Measurements from ENCODE around the gene STX10. TPM values are rescaled to one million over a fixed set of nuclear protein-coding genes. Genes with fewer than 3 reads are reported as not detected.
A peak's percentile ranks its signal among the peaks of the same experiment; 100 is the strongest.

STX10 gene
- total RNA-seq, 1 experiment from 2014 or later = 56.9 TPM

DNA sequence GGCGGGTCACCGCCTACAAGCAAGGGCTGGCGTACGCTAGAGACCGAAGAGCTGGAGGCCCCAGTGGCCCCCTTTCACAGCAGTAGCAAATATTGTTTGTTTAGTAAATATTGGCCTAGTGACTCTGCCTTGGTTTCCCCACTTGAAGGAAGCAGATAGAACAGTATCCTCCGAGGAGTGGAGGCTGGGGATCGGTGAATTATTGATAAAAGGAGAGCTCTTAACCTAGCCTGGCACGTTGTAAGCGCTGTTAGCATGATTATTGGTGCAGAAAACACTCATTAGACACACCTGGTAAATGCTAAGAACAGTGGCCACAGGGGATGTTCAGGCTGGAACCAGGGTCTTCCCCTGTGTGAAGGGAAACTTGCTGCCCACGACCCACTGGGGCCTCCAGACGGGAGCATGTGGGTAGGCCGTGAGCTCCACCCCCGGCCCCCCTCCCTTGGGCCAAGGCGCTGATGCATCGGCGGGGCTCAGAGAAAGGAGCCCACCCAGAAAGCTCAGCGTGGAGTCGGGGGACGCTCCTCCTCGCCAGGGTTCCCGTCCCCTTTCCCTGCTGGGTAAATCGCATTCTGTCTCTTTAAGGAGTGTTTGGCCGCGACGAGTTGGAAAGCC, 2.3 kb upstream of the STX10 start:
- POLR2A ChIA-PET = interaction anchor here (0.6 to 5.5 kb wide), 17 partner anchors 12 to 1577 kb away, joined by 3 to 167 read pairs (median 4); partner anchors contain the start of gene NACC1

DNA sequence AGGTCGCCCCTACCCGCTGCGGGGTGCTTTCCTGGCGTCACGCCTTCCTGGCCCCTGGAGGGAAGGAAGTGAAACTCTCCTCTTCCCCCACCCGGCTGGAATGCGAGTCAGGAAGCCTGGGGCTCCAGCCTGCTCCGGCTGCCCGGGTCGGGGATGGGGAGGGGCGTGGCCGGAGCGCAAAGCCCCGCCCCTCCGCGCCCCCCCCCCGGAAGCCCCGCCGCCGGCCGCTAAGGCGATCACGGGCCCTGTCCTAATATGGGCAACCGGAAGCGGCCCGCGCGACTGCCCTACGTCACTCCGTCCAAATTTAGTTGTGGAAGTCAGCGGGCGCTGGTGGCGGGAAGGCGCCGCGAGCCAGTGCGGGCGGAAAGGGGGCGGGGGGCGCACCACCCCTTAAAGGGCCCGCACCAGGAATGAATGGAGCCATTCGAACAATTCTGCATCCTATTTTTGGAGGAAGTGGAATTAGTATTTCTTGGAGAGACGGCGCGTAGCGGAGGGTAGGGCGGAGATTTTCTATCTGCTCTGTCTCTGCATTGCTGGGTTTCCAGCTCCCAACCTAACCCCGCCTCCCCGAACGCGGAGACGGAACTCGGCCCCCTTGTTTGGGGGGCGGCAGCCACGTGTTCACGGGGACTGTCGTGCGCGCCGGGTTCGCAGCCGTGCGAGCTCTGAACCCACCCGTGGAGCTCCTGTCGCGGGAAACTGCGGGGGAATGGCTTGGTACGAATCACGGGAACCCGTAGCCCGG, 1.6 kb upstream of the STX10 start:
- peaks cover 20% of the 10 kb centered on the region for H3K36me3 Mint-ChIP-seq
- no peaks in the 10 kb centered on the region for H3K9me3 Mint-ChIP-seq
- DNase-seq (ENCODE audit: low spot score) (peak; percentile 97), ATAC-seq (peak; percentile 37)
- H3K4me3 Mint-ChIP-seq = peak overlapping the region; percentile 99
- H3K4me1 Mint-ChIP-seq = peaks cover 20% of the 10 kb centered on the region
- CTCF ChIA-PET = interaction anchor here (0.8 to 2.2 kb wide), 5 partner anchors 12 to 985 kb away, joined by 3 to 21 read pairs (median 5); no protein-coding TSS in a partner anchor
- POLR2A ChIA-PET = interaction anchor here (0.8 to 5.5 kb wide), 14 partner anchors 13 to 695 kb away, joined by 3 to 167 read pairs (median 4); partner anchors contain the start of gene NACC1
- peak overlapping the region; percentile 99 for H3K27ac Mint-ChIP-seq
- peaks cover 7% of the 10 kb centered on the region; the same call in 1 of the 2 replicates for H3K27me3 Mint-ChIP-seq (ENCODE audit: low read depth)
- TF ChIP-seq, protein P1, sequence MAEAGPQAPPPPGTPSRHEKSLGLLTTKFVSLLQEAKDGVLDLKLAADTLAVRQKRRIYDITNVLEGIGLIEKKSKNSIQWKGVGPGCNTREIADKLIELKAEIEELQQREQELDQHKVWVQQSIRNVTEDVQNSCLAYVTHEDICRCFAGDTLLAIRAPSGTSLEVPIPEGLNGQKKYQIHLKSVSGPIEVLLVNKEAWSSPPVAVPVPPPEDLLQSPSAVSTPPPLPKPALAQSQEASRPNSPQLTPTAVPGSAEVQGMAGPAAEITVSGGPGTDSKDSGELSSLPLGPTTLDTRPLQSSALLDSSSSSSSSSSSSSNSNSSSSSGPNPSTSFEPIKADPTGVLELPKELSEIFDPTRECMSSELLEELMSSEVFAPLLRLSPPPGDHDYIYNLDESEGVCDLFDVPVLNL (CRISPR knock-in tag; IDR thresholded peaks at IDR 0.05; ENCODE audit: borderline replicate concordance, low read depth) = peak; percentile 66; the same call in 1 of the 2 replicates
- TF ChIP-seq, protein P2, sequence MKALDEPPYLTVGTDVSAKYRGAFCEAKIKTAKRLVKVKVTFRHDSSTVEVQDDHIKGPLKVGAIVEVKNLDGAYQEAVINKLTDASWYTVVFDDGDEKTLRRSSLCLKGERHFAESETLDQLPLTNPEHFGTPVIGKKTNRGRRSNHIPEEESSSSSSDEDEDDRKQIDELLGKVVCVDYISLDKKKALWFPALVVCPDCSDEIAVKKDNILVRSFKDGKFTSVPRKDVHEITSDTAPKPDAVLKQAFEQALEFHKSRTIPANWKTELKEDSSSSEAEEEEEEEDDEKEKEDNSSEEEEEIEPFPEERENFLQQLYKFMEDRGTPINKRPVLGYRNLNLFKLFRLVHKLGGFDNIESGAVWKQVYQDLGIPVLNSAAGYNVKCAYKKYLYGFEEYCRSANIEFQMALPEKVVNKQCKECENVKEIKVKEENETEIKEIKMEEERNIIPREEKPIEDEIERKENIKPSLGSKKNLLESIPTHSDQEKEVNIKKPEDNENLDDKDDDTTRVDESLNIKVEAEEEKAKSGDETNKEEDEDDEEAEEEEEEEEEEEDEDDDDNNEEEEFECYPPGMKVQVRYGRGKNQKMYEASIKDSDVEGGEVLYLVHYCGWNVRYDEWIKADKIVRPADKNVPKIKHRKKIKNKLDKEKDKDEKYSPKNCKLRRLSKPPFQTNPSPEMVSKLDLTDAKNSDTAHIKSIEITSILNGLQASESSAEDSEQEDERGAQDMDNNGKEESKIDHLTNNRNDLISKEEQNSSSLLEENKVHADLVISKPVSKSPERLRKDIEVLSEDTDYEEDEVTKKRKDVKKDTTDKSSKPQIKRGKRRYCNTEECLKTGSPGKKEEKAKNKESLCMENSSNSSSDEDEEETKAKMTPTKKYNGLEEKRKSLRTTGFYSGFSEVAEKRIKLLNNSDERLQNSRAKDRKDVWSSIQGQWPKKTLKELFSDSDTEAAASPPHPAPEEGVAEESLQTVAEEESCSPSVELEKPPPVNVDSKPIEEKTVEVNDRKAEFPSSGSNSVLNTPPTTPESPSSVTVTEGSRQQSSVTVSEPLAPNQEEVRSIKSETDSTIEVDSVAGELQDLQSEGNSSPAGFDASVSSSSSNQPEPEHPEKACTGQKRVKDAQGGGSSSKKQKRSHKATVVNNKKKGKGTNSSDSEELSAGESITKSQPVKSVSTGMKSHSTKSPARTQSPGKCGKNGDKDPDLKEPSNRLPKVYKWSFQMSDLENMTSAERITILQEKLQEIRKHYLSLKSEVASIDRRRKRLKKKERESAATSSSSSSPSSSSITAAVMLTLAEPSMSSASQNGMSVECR (CRISPR knock-in tag; IDR thresholded peaks at IDR 0.05; ENCODE audit: borderline replicate concordance) = peak; percentile 94; the same call in 1 of the 2 replicates

More for the DNA sequence above, 2.3 kb upstream of the STX10 start:
- DNase-seq (ENCODE audit: low spot score) (no peak), ATAC-seq (no peak)
- peaks cover 7% of the 10 kb centered on the region; the same call in 1 of the 2 replicates for H3K27me3 Mint-ChIP-seq (ENCODE audit: low read depth)
- H3K36me3 Mint-ChIP-seq = peaks cover 20% of the 10 kb centered on the region
- no peaks in the 10 kb centered on the region for H3K9me3 Mint-ChIP-seq
- CTCF ChIA-PET = interaction anchor here (0.8 to 2.2 kb wide), 6 partner anchors 11 to 985 kb away, joined by 3 to 21 read pairs (median 4); no protein-coding TSS in a partner anchor
- peak overlapping the region; percentile 92 for H3K4me3 Mint-ChIP-seq
- no peak; the same call in 1 of the 2 replicates for TF ChIP-seq JUN (CRISPR knock-in tag; IDR thresholded peaks at IDR 0.05)
- no peak for TF ChIP-seq NR2C2 (CRISPR knock-in tag; IDR thresholded peaks at IDR 0.05)
- TF ChIP-seq ZNF423 (CRISPR knock-in tag; IDR thresholded peaks at IDR 0.05) = peak; percentile 53; the same call in 1 of the 2 replicates
- TF ChIP-seq NR3C1 (CRISPR knock-in tag; conservative IDR thresholded peaks at IDR 0.05; ENCODE audit: low read depth) = no peak
- TF ChIP-seq, protein P3, sequence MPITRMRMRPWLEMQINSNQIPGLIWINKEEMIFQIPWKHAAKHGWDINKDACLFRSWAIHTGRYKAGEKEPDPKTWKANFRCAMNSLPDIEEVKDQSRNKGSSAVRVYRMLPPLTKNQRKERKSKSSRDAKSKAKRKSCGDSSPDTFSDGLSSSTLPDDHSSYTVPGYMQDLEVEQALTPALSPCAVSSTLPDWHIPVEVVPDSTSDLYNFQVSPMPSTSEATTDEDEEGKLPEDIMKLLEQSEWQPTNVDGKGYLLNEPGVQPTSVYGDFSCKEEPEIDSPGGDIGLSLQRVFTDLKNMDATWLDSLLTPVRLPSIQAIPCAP (CRISPR knock-in tag; IDR thresholded peaks at IDR 0.05) = 0 out of 2 replicates have a peak, but pooled peaks have one; percentile 58
- TF ChIP-seq, protein P4, sequence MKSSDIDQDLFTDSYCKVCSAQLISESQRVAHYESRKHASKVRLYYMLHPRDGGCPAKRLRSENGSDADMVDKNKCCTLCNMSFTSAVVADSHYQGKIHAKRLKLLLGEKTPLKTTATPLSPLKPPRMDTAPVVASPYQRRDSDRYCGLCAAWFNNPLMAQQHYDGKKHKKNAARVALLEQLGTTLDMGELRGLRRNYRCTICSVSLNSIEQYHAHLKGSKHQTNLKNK (CRISPR knock-in tag; IDR thresholded peaks at IDR 0.05) = no peak
- TF ChIP-seq FOXK1 (CRISPR knock-in tag; IDR thresholded peaks at IDR 0.05) = no peak
- TF ChIP-seq, protein P5, sequence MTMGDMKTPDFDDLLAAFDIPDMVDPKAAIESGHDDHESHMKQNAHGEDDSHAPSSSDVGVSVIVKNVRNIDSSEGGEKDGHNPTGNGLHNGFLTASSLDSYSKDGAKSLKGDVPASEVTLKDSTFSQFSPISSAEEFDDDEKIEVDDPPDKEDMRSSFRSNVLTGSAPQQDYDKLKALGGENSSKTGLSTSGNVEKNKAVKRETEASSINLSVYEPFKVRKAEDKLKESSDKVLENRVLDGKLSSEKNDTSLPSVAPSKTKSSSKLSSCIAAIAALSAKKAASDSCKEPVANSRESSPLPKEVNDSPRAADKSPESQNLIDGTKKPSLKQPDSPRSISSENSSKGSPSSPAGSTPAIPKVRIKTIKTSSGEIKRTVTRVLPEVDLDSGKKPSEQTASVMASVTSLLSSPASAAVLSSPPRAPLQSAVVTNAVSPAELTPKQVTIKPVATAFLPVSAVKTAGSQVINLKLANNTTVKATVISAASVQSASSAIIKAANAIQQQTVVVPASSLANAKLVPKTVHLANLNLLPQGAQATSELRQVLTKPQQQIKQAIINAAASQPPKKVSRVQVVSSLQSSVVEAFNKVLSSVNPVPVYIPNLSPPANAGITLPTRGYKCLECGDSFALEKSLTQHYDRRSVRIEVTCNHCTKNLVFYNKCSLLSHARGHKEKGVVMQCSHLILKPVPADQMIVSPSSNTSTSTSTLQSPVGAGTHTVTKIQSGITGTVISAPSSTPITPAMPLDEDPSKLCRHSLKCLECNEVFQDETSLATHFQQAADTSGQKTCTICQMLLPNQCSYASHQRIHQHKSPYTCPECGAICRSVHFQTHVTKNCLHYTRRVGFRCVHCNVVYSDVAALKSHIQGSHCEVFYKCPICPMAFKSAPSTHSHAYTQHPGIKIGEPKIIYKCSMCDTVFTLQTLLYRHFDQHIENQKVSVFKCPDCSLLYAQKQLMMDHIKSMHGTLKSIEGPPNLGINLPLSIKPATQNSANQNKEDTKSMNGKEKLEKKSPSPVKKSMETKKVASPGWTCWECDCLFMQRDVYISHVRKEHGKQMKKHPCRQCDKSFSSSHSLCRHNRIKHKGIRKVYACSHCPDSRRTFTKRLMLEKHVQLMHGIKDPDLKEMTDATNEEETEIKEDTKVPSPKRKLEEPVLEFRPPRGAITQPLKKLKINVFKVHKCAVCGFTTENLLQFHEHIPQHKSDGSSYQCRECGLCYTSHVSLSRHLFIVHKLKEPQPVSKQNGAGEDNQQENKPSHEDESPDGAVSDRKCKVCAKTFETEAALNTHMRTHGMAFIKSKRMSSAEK (CRISPR knock-in tag; IDR thresholded peaks at IDR 0.05; ENCODE audit: borderline replicate concordance) = 0 out of 2 replicates have a peak, but pooled peaks have one; percentile 29
- peak; percentile 82 for TF ChIP-seq PRRX2 (CRISPR knock-in tag; IDR thresholded peaks at IDR 0.05)
- TF ChIP-seq EMX1 (CRISPR knock-in tag; IDR thresholded peaks at IDR 0.05) = 0 out of 2 replicates have a peak, but pooled peaks have one; percentile 75
- TF ChIP-seq NFATC4 (CRISPR knock-in tag; IDR thresholded peaks at IDR 0.05) = peak; percentile 17; the same call in 1 of the 2 replicates
- TF ChIP-seq HMGA2 (CRISPR knock-in tag; IDR thresholded peaks at IDR 0.05) = no peak
- peak; percentile 14; the same call in 1 of the 2 replicates for TF ChIP-seq ZNF416 (CRISPR knock-in tag; IDR thresholded peaks at IDR 0.05)
- TF ChIP-seq, protein P6, sequence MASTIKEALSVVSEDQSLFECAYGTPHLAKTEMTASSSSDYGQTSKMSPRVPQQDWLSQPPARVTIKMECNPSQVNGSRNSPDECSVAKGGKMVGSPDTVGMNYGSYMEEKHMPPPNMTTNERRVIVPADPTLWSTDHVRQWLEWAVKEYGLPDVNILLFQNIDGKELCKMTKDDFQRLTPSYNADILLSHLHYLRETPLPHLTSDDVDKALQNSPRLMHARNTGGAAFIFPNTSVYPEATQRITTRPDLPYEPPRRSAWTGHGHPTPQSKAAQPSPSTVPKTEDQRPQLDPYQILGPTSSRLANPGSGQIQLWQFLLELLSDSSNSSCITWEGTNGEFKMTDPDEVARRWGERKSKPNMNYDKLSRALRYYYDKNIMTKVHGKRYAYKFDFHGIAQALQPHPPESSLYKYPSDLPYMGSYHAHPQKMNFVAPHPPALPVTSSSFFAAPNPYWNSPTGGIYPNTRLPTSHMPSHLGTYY (CRISPR knock-in tag; IDR thresholded peaks at IDR 0.05) = peak; percentile 71; the same call in 1 of the 2 replicates
- TF ChIP-seq, protein P7, sequence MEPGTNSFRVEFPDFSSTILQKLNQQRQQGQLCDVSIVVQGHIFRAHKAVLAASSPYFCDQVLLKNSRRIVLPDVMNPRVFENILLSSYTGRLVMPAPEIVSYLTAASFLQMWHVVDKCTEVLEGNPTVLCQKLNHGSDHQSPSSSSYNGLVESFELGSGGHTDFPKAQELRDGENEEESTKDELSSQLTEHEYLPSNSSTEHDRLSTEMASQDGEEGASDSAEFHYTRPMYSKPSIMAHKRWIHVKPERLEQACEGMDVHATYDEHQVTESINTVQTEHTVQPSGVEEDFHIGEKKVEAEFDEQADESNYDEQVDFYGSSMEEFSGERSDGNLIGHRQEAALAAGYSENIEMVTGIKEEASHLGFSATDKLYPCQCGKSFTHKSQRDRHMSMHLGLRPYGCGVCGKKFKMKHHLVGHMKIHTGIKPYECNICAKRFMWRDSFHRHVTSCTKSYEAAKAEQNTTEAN (CRISPR knock-in tag; IDR thresholded peaks at IDR 0.05) = no peak
- peaks cover 25% of the 10 kb centered on the region for H3K4me1 Mint-ChIP-seq
- H3K27ac Mint-ChIP-seq = peak overlapping the region; percentile 99

All from WTC11 (cell line).